HG02678 (cell line): Measurements from ENCODE around the gene MYRF.

Source experiments
- ATAC-seq: cut with Tn5 transposase; IDR thresholded peaks from one replicate; pipeline ENCODE4 v1.9.1; 2021; ENCODE audit warnings: mild to moderate bottlenecking, moderate library complexity; ENCODE audit not compliant: unreplicated experiment

Gene MYRF

GRCh38 chr11:61752117-61752924, at the start of gene MYRF:
MYRF (plus strand) TSS chr11:61752636; CDS start chr11:61752745, 109 bp downstream.
- no peak for ATAC-seq

- no peak for ATAC-seq
These were observed 49.6 kb upstream of the MYRF start for GRCh38 chr11:61702701-61703312.

GRCh38 chr11:61704838-61705237, 47.6 kb upstream of the MYRF start:
- ATAC-seq = no peak

- no peak for ATAC-seq
These were observed 45.7 kb upstream of the MYRF start for GRCh38 chr11:61706452-61707400.

- ATAC-seq = no peak
These were observed 44.9 kb upstream of the MYRF start for GRCh38 chr11:61707574-61707973.

GRCh38 chr11:61709110-61709509, 43.3 kb upstream of the MYRF start:
- no peak for ATAC-seq

GRCh38 chr11:61709572-61709971, 42.9 kb upstream of the MYRF start:
- ATAC-seq = no peak

GRCh38 chr11:61710019-61710418, 42.4 kb upstream of the MYRF start:
- no peak for ATAC-seq

- no peak for ATAC-seq
These were observed 41.4 kb upstream of the MYRF start for GRCh38 chr11:61711037-61711436.

- ATAC-seq = no peak
These were observed 40.9 kb upstream of the MYRF start for GRCh38 chr11:61711498-61711897.

- no peak for ATAC-seq
These were observed 40.1 kb upstream of the MYRF start for GRCh38 chr11:61712314-61712713.

GRCh38 chr11:61712846-61713245, 39.6 kb upstream of the MYRF start:
- no peak for ATAC-seq

- ATAC-seq = no peak
These were observed 39.0 kb upstream of the MYRF start for GRCh38 chr11:61713464-61713863.

- no peak for ATAC-seq
These were observed 38.5 kb upstream of the MYRF start for GRCh38 chr11:61713906-61714305.

GRCh38 chr11:61714316-61714715, 38.1 kb upstream of the MYRF start:
- ATAC-seq = no peak

- no peak for ATAC-seq
These were observed 37.5 kb upstream of the MYRF start for GRCh38 chr11:61714916-61715315.

GRCh38 chr11:61715867-61716266, 36.6 kb upstream of the MYRF start:
- ATAC-seq = no peak

GRCh38 chr11:61716478-61717285, 35.8 kb upstream of the MYRF start:
- no peak for ATAC-seq

GRCh38 chr11:61717286-61718033, 35.0 kb upstream of the MYRF start:
- no peak for ATAC-seq

- ATAC-seq = no peak
These were observed 34.3 kb upstream of the MYRF start for GRCh38 chr11:61718046-61718531.
